ENCODE data around the gene TRPM2. TPM values are rescaled to one million over a fixed set of nuclear protein-coding genes. Genes with fewer than 3 reads are reported as not detected.

TRPM2 gene
- total RNA-seq, 2 experiments from 2014 or later: 1.9 to 2.9 TPM

DNA sequence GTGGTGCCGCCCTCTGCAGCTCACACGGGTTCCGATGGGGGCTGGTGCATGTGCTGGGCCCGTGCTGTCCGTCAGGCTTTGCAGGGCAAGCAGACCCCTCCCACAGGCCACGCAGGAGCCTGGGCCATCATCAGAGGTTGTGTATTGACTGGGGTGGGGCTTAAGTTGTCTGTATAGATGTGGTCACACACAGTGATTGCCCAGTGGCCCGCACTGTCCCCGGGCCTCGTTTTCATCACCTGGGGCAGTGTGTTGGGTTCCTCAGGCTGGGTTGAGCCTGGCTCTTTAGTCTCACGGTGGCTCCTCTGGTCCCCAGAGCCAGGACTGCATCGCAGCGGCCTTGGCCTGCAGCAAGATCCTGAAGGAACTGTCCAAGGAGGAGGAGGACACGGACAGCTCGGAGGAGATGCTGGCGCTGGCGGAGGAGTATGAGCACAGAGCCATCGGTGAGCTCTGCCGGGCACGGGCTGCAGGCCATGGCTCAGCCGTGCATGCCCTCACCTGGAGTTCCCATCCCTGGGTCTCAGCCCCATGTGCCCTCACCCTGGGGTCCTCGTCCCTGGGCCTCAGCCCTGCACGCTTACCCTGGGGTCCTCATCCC lies 44.1 kb downstream of the TRPM2 start:
- ATAC-seq (ENCODE audit: poor library complexity): no peak
- Mint-ChIP-seq H3K9me3 (no peaks in the 10 kb centered on the region), H3K4me3 (no peak overlapping the region), H3K27ac (no peak overlapping the region), H3K27me3 (no peaks in the 10 kb centered on the region), H3K4me1 (ENCODE audit: low read depth) (no peaks in the 10 kb centered on the region), H3K36me3 (ENCODE audit: low read depth) (no peaks in the 10 kb centered on the region)
- TF ChIP-seq, protein P1, sequence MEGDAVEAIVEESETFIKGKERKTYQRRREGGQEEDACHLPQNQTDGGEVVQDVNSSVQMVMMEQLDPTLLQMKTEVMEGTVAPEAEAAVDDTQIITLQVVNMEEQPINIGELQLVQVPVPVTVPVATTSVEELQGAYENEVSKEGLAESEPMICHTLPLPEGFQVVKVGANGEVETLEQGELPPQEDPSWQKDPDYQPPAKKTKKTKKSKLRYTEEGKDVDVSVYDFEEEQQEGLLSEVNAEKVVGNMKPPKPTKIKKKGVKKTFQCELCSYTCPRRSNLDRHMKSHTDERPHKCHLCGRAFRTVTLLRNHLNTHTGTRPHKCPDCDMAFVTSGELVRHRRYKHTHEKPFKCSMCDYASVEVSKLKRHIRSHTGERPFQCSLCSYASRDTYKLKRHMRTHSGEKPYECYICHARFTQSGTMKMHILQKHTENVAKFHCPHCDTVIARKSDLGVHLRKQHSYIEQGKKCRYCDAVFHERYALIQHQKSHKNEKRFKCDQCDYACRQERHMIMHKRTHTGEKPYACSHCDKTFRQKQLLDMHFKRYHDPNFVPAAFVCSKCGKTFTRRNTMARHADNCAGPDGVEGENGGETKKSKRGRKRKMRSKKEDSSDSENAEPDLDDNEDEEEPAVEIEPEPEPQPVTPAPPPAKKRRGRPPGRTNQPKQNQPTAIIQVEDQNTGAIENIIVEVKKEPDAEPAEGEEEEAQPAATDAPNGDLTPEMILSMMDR (IDR thresholded peaks at IDR 0.05): no peak
- intact Hi-C loops (cut with DNase I, micrococcal nuclease): no loop called here
- Histone ChIP-seq H3K27ac (ENCODE audit: low read depth in 1 of 2, low read length in 2 of 2) (no peak overlapping the region), H3K36me3 (ENCODE audit: insufficient read depth, low read length) (no peaks in the 10 kb centered on the region), H3K9me3 (ENCODE audit: control insufficient read depth in 1 of 2, insufficient read depth in 1 of 2, low read length in 2 of 2) (no peaks in the 10 kb centered on the region), H3K4me1 (ENCODE audit: insufficient read depth, low read length) (no peaks in the 10 kb centered on the region), H3K27me3 (ENCODE audit: control insufficient read depth in 1 of 2, insufficient read depth in 2 of 2, low read length in 2 of 2) (no peaks in the 10 kb centered on the region), H3K4me3 (ENCODE audit: low read length) (no peak overlapping the region)
- no peak for DNase-seq
- ChIA-PET POLR2A (no interaction called here), CTCF (no interaction called here)

DNA sequence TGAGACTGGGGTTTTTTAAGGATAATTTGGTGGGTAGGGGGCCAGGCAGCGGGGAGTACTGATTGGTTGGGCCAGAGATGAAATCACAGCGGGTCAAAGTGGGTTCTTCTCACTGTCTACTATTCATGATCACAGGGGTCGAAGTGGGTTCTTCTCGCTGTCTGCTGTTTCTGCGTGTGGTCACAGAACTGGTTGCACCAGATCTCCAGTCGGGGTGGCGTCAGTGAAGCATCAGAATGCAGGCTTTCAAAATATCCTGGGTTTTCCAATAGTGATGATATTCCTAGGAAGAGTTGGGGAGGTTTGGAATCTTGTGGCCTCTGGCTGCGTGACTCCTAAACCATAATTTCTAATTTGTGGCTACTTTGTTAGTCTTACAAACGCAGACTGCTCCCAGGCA lies 45.1 kb downstream of the TRPM2 start:
- POLR2A ChIA-PET: no interaction called here
- H3K4me1 Mint-ChIP-seq (ENCODE audit: low read depth): no peaks in the 10 kb centered on the region
- Histone ChIP-seq H3K27me3 (ENCODE audit: control insufficient read depth in 1 of 2, insufficient read depth in 2 of 2, low read length in 2 of 2) (no peaks in the 10 kb centered on the region), H3K36me3 (ENCODE audit: insufficient read depth, low read length) (no peaks in the 10 kb centered on the region), H3K9me3 (ENCODE audit: control insufficient read depth in 1 of 2, insufficient read depth in 1 of 2, low read length in 2 of 2) (no peaks in the 10 kb centered on the region), H3K4me1 (ENCODE audit: insufficient read depth, low read length) (no peaks in the 10 kb centered on the region), H3K4me3 (ENCODE audit: low read length) (no peak overlapping the region), H3K27ac (ENCODE audit: low read depth in 1 of 2, low read length in 2 of 2) (no peak overlapping the region)
- intact Hi-C loops (cut with DNase I, micrococcal nuclease): no loop called here
- H3K27me3 Mint-ChIP-seq: no peaks in the 10 kb centered on the region
- no peak overlapping the region for H3K27ac Mint-ChIP-seq
- DNase-seq (no peak), ATAC-seq (ENCODE audit: poor library complexity) (no peak)
- TF ChIP-seq, protein P1 (IDR thresholded peaks at IDR 0.05): no peak
- H3K36me3 Mint-ChIP-seq (ENCODE audit: low read depth): no peaks in the 10 kb centered on the region
- no peaks in the 10 kb centered on the region for H3K9me3 Mint-ChIP-seq
- CTCF ChIA-PET: no interaction called here
- H3K4me3 Mint-ChIP-seq: no peak overlapping the region

DNA sequence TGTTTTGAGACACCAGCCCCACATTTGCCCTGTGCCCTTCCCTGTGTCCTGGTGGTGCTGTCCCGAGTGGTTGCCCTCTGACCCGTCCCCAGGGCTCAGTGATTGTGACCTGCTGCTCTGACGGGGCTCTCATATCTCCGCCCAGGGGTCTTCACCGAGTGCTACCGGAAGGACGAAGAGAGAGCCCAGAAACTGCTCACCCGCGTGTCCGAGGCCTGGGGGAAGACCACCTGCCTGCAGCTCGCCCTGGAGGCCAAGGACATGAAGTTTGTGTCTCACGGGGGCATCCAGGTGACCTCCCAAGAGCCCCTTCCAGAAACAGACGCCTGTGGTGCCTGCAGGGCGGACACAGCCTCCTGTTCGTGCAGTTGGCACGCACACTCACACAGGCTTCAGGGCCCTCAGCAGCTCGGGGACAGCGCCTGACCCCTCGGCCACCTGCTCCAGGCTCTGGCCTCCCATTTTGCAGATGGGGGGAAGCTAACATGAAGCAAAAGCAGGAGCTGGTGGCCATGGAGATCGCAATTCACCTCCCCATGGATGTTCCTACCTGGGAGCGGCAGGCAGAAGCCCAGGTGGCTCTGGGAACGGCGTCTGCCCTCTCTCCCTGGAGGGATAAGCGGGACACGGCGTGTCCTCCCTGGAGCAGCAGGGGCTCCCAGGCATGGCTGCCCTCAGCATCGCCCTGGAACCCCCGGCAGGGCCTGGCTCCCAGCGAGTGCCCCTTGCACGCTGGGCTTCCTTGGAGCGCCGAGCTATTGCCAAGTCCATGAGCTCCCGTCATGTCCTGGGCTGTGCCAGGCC lies 45.9 kb downstream of the TRPM2 start:
- TF ChIP-seq, protein P1 (IDR thresholded peaks at IDR 0.05): no peak
- no peaks in the 10 kb centered on the region for H3K27me3 Mint-ChIP-seq
- ATAC-seq (ENCODE audit: poor library complexity) (no peak), DNase-seq (no peak)
- ChIA-PET POLR2A (no interaction called here), CTCF (no interaction called here)
- H3K9me3 Mint-ChIP-seq: no peaks in the 10 kb centered on the region
- Histone ChIP-seq H3K27me3 (ENCODE audit: control insufficient read depth in 1 of 2, insufficient read depth in 2 of 2, low read length in 2 of 2) (no peaks in the 10 kb centered on the region), H3K4me1 (ENCODE audit: insufficient read depth, low read length) (no peaks in the 10 kb centered on the region), H3K9me3 (ENCODE audit: control insufficient read depth in 1 of 2, insufficient read depth in 1 of 2, low read length in 2 of 2) (no peaks in the 10 kb centered on the region), H3K36me3 (ENCODE audit: insufficient read depth, low read length) (no peaks in the 10 kb centered on the region), H3K27ac (ENCODE audit: low read depth in 1 of 2, low read length in 2 of 2) (no peak overlapping the region), H3K4me3 (ENCODE audit: low read length) (no peak overlapping the region)
- H3K4me1 Mint-ChIP-seq (ENCODE audit: low read depth): no peaks in the 10 kb centered on the region
- no peak overlapping the region for H3K4me3 Mint-ChIP-seq
- intact Hi-C loops (cut with DNase I, micrococcal nuclease): no loop called here
- no peaks in the 10 kb centered on the region for H3K36me3 Mint-ChIP-seq (ENCODE audit: low read depth)
- no peak overlapping the region for H3K27ac Mint-ChIP-seq
